Right cardiac atrium (tissue), 5 donors: Measurements from ENCODE around the gene GFRA3. TPM values are rescaled to one million over a fixed set of nuclear protein-coding genes. Genes with fewer than 3 reads are reported as not detected.
A peak's percentile ranks its signal among the peaks of the same experiment; 100 is the strongest.

ENCODE experiments used
- ATAC-seq, 2 donors: fragments of 200-7000 bp; cut with Tn5 transposase; one replicate each; pipeline versions ENCODE4 v1.8.0 to v1.9.1; 2020; ENCODE audit warnings: moderate library complexity in 2 of 2, mild to moderate bottlenecking in 1 of 2
- DNase-seq, 3 donors: peaks; one replicate each; pipeline ENCODE4 v3.0.0-alpha.2; 2020
- H3K27ac ChIP-seq: one replicate; pipeline ENCODE4 v1.5.1; 2013; ENCODE audit warnings: mild to moderate bottlenecking, low read length, control low read depth, moderate library complexity
- H3K27me3 ChIP-seq: one replicate; pipeline ENCODE4 v1.6.1; 2013; ENCODE audit not compliant: control insufficient read depth, insufficient read depth
- H3K4me1 ChIP-seq: one replicate; pipeline ENCODE4 v1.6.1; 2013; ENCODE audit warnings: low read length; ENCODE audit not compliant: control insufficient read depth, insufficient read depth
- H3K4me3 ChIP-seq: one replicate; pipeline ENCODE4 v1.5.1; 2013; ENCODE audit warnings: low read length, control low read depth
- H3K9me3 ChIP-seq: one replicate; pipeline ENCODE4 v1.6.1; 2013; ENCODE audit warnings: low read length; ENCODE audit not compliant: control insufficient read depth
- WGBS: extraction: QIAGEN DNeasy Blood & Tissue Kit; methylation state at CpG from one replicate; pipeline ENCODE4 v1.1.7; 2013; 5-methylcytosine and 5-hydroxymethylcytosine counted together
- intact Hi-C, 4 donors: fragments of 100-400 bp; cut with DNase I; formaldehyde crosslinking; loops; one replicate each; pipeline versions ENCODE4 v1.11.0 to v1.14.0; 2022 to 2023
- polyA plus RNA-seq: library from polyadenylated mRNA; stranded (reverse); fragments of 200-250 nt; gene quantifications from one replicate; pipeline ENCODE4 v1.2.3, GENCODE V29; 2013
- total RNA-seq, 4 donors: library from RNA; stranded (reverse); fragmentation: NEBNext Ultra II Directional; extraction: Animal tissue kit (Norgen Biotek cat#: 25700); gene quantifications; one replicate each; pipeline ENCODE4 v1.2.1, GENCODE V29; 2021
- donor health status: healthy with polysubstance abuse.
- donor health status: DM: no; HTN: yes; CAD: no.
- donor health status: DM: no; HTN: no; CAD: no.
- donor health status: DM: no; HTN: yes; CAD: no; lungs with severe emphysema.
- donor health status: DM: yes; HTN: yes; CAD: no.

The GFRA3 gene
- total and polyA plus RNA-seq, 5 donors, result 1.0 to 2.5 (median 1.8) TPM

- peak in 1 of 2 donors; percentile 31 for ATAC-seq
Measured at GRCh38 chr5:138276402-138277054, 2.1 kb upstream of the GFRA3 start.

DNA sequence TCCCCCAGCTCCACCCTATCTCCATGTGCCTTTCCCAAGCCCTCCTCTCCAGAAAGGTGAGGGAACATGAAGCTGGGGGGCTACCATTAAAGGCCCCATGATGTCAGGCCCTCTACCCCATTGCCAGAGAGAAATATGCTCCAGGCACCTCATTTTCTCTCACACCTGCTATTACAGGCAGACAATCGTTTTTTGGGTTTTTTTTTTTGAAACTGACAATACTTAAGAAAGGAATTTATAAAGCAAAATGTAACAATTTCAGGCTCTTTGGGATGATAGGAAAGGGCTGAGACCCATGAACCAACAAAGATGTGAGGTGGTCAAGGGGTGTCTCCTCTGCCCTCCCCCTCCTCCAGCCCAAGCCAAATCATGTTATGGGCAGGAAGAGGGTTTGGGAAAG is 1.5 kb upstream of the GFRA3 start:
- Histone ChIP-seq H3K9me3 (no peaks in the 10 kb centered on the region), H3K27me3 (no peaks in the 10 kb centered on the region), H3K4me1 (peaks cover 2% of the 10 kb centered on the region), H3K27ac (no peak overlapping the region), H3K4me3 (no peak overlapping the region)
- no peak for ATAC-seq
- intact Hi-C loops, result loop anchor here in 1 of 4 donors (10.0 kb wide), 1 partner anchor 51 kb away; no protein-coding TSS in a partner anchor
- 51% methylated on average over 1 of the region's 1 CpG for WGBS
- no peak for DNase-seq

More at GRCh38 chr5:138276402-138277054, 2.1 kb upstream of the GFRA3 start:
- DNase-seq, result no peak
- Histone ChIP-seq H3K9me3 (no peaks in the 10 kb centered on the region), H3K27me3 (no peaks in the 10 kb centered on the region), H3K4me1 (peaks cover 2% of the 10 kb centered on the region), H3K27ac (no peak overlapping the region), H3K4me3 (no peak overlapping the region)
- intact Hi-C loops, result loop anchor here in 1 of 4 donors (10.0 kb wide), 1 partner anchor 52 kb away; no protein-coding TSS in a partner anchor
- WGBS, result 83% methylated on average over 2 of the region's 2 CpGs

DNA sequence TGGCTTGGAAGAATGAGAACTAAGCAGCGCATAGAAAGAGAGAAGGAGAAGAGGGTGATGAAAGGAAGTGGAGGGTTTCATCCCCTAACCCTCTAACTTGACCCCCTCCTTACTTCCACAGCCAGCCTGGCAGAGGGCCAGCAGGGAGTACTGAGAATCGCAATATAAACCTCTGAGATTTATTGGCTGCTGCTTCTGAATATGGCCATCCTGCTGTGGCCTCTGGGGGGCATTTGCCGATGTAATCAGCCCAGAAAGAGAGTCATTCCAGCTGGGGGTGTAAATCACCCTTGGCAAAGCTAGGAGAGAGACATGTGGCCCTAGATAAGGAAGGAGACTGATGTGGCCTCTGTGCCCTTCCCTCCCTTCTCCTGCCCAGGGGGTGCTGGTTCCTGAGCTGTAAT is 960 bp upstream of the GFRA3 start:
- no peak overlapping the region for H3K27ac ChIP-seq
- intact Hi-C loops, result loop anchor here in 1 of 4 donors (10.0 kb wide), 1 partner anchor 51 kb away; no protein-coding TSS in a partner anchor
- H3K27me3 ChIP-seq, result no peaks in the 10 kb centered on the region
- ATAC-seq (no peak), DNase-seq (no peak)
- no peaks in the 10 kb centered on the region for H3K9me3 ChIP-seq
- 37% methylated on average over 3 of the region's 3 CpGs for WGBS
- H3K4me1 ChIP-seq, result peaks cover 2% of the 10 kb centered on the region
- H3K4me3 ChIP-seq, result no peak overlapping the region

DNA sequence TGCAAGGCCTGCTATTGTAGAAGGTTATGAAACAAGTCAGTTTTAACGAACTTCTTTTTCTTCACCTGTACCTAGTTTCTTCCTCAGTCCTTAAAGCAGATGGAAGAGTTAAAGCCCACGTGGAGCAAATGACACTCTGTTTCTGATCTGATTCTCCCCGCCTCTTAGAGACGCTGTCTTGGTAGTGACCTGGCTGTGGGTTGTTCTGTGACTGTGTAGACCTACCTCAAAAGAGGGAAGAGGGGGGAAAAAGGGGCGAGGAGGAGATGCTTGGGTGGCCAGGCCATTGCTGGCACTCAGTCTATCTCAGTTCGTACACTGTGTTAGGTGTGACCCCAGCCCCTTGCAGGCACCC is 610 bp downstream of the GFRA3 start:
- no peak overlapping the region for H3K27ac ChIP-seq

GRCh38 chr5:138272681-138273080 is 1.7 kb downstream of the GFRA3 start:
- Histone ChIP-seq H3K4me3 (no peak overlapping the region), H3K27me3 (no peaks in the 10 kb centered on the region), H3K27ac (no peak overlapping the region), H3K9me3 (no peaks in the 10 kb centered on the region), H3K4me1 (peaks cover 2% of the 10 kb centered on the region)
- intact Hi-C loops, result loop anchor here in 1 of 4 donors (10.0 kb wide), 1 partner anchor 48 kb away; no protein-coding TSS in a partner anchor
- 90% methylated on average over 4 of the region's 4 CpGs for WGBS
- DNase-seq (no peak), ATAC-seq (no peak)

More for the DNA sequence above, 610 bp downstream of the GFRA3 start:
- peaks cover 2% of the 10 kb centered on the region for H3K4me1 ChIP-seq
- H3K4me3 ChIP-seq, result peak overlapping the region; percentile 55
- 68% methylated on average over 6 of the region's 6 CpGs for WGBS
- ATAC-seq (no peak), DNase-seq (no peak)
- no peaks in the 10 kb centered on the region for H3K27me3 ChIP-seq
- no peaks in the 10 kb centered on the region for H3K9me3 ChIP-seq
- intact Hi-C loops, result loop anchor here in 1 of 4 donors (10.0 kb wide), 1 partner anchor 49 kb away; no protein-coding TSS in a partner anchor

DNA sequence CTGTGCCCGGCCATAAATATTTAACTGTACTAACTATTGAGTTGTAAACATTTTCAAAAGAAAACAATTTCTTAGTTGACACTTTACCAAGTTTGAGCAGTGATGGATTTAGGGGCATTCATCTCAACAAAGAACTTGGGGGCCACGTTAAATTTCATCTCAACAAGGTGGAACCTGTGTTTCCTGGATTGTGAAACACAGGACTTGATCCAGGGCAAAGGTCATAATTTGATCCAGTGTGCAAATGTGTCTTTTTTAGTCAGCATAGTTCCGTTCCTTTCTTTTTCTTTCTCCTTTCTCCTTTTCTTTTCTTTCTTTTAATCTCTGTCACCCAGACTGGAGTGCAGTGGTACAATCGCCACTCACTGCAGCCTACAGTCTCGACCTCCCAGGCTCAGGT is 3.1 kb downstream of the GFRA3 start:
- ATAC-seq, result no peak
- H3K4me3 ChIP-seq, result no peak overlapping the region
- 84% methylated on average over 5 of the region's 5 CpGs for WGBS
- intact Hi-C loops, result loop anchor here in 1 of 4 donors (10.0 kb wide), 1 partner anchor 46 kb away; no protein-coding TSS in a partner anchor
- no peaks in the 10 kb centered on the region for H3K27me3 ChIP-seq
- no peaks in the 10 kb centered on the region for H3K9me3 ChIP-seq
- H3K27ac ChIP-seq, result no peak overlapping the region
- H3K4me1 ChIP-seq, result peaks cover 2% of the 10 kb centered on the region
- DNase-seq, result no peak

DNA sequence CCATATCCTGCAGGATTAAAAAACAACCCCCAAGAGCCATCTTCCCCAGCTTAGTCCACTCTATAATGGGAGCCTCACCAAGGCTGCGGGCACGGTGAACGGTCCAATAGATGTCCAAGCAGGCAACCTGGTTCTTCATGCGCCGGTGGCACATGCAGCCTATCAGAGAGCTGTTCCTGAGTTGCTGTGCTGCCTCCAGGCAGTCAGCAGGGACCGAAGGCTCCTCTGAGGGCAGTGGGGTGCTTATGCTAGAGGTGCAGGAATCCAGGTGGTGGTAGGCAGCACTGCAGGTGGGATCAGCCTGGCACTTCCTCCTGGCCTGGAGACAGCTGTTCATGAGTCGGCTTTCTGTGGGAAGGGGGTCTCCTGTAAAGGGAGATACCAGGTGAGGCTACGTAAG is 10.2 kb downstream of the GFRA3 start:
- WGBS, result 94% methylated on average over 8 of the region's 8 CpGs
- no peaks in the 10 kb centered on the region for H3K27me3 ChIP-seq
- intact Hi-C loops, result no loop called here
- no peaks in the 10 kb centered on the region for H3K9me3 ChIP-seq
- H3K4me3 ChIP-seq, result no peak overlapping the region
- H3K27ac ChIP-seq, result no peak overlapping the region
- DNase-seq, result no peak
- no peaks in the 10 kb centered on the region for H3K4me1 ChIP-seq
- no peak for ATAC-seq

GRCh38 chr5:138263581-138263980 is 10.8 kb downstream of the GFRA3 start:
- ATAC-seq, result no peak
- no peak overlapping the region for H3K4me3 ChIP-seq
- H3K4me1 ChIP-seq, result no peaks in the 10 kb centered on the region
- H3K9me3 ChIP-seq, result no peaks in the 10 kb centered on the region
- no peak overlapping the region for H3K27ac ChIP-seq
- intact Hi-C loops, result no loop called here
- no peak for DNase-seq
- no peaks in the 10 kb centered on the region for H3K27me3 ChIP-seq
- 80% methylated on average over 3 of the region's 3 CpGs for WGBS

DNA sequence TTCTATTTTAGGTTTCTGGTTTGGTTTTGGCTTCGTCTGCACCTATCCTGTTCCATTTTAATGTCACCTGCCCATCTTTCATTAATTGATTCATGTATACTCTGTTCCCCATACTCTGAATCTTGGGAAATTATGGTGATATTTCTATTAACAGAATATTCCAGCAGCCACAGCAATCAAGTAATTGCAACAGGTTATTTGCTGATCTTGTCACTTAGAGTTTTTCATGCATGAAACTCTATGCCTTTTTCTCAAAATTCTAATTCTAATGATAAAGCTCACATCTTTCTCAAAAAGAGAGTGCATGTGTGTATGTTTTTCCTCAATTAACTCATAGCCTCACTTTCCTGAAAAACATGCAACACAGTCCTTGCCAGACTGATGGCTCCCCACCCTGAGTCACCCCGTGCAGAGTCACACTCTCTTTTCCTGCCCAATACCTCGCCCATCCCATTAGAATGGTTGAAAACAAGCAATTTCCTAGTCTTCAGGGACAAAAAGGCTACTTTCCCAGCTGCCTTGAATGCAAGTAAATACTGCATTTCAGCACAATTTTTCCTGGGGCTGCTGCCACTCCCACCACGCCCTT is 15.6 kb downstream of the GFRA3 start:
- no peaks in the 10 kb centered on the region for H3K4me1 ChIP-seq
- no peaks in the 10 kb centered on the region for H3K9me3 ChIP-seq
- H3K4me3 ChIP-seq, result no peak overlapping the region
- H3K27me3 ChIP-seq, result no peaks in the 10 kb centered on the region
- DNase-seq, result no peak
- intact Hi-C loops, result no loop called here
- 69% methylated on average over 4 of the region's 4 CpGs for WGBS
- no peak for ATAC-seq
- no peak overlapping the region for H3K27ac ChIP-seq

GRCh38 chr5:138257583-138257982 is 16.8 kb downstream of the GFRA3 start:
- peak in 1 of 3 donors; percentile 46 for DNase-seq
- no peak for ATAC-seq
- intact Hi-C loops, result no loop called here
- 64% methylated on average over 29 of the region's 29 CpGs for WGBS
- Histone ChIP-seq H3K27me3 (no peaks in the 10 kb centered on the region), H3K4me1 (no peaks in the 10 kb centered on the region), H3K27ac (no peak overlapping the region), H3K9me3 (no peaks in the 10 kb centered on the region), H3K4me3 (no peak overlapping the region)

GRCh38 chr5:138252944-138253343 is 21.5 kb downstream of the GFRA3 start:
- no peak for DNase-seq
- intact Hi-C loops, result no loop called here
- Histone ChIP-seq H3K4me1 (no peaks in the 10 kb centered on the region), H3K27me3 (no peaks in the 10 kb centered on the region), H3K27ac (no peak overlapping the region), H3K4me3 (no peak overlapping the region), H3K9me3 (no peaks in the 10 kb centered on the region)
- WGBS, result 89% methylated on average over 3 of the region's 3 CpGs
- ATAC-seq, result no peak
